ENCODE measurements around the gene POLK.

Gene POLK

GRCh38 chr5:75536147-75536546 is 24.5 kb downstream of the POLK start:
- no peak for TF ChIP-seq CTCF (conservative IDR thresholded peaks at IDR 0.05; ENCODE audit: low read depth, low read length)
- no peak overlapping the region for H3K9ac ChIP-seq
- H3K4me3 ChIP-seq (IDR thresholded peaks at IDR 0.05; ENCODE audit: insufficient read depth, low read depth, low read length) = no peak overlapping the region
- H2AFZ ChIP-seq (ENCODE audit: low read depth) = no peak overlapping the region
- no peaks in the 10 kb centered on the region for H3K36me3 ChIP-seq (ENCODE audit: insufficient read depth)
- no peak overlapping the region for H3K27ac ChIP-seq
- H3K4me1 ChIP-seq (ENCODE audit: low read depth, poor library complexity, severe bottlenecking) = peaks cover 15% of the 10 kb centered on the region
- no peaks in the 10 kb centered on the region for H3K27me3 ChIP-seq (ENCODE audit: insufficient read depth, low read depth)
- peaks cover 31% of the 10 kb centered on the region; the same call in 1 of the 2 replicates for H3K79me2 ChIP-seq (ENCODE audit: insufficient read depth, low read depth)
- H3K4me2 ChIP-seq = no peak overlapping the region
- H4K20me1 ChIP-seq (ENCODE audit: insufficient read depth) = no peaks in the 10 kb centered on the region

GRCh38 chr5:75536694-75537360 is 25.1 kb downstream of the POLK start:
- Histone ChIP-seq H3K27ac (no peak overlapping the region), H3K4me2 (no peak overlapping the region), H3K27me3 (ENCODE audit: insufficient read depth, low read depth) (no peaks in the 10 kb centered on the region), H3K4me1 (ENCODE audit: low read depth, poor library complexity, severe bottlenecking) (peaks cover 15% of the 10 kb centered on the region), H3K36me3 (ENCODE audit: insufficient read depth) (no peaks in the 10 kb centered on the region), H3K4me3 (IDR thresholded peaks at IDR 0.05; ENCODE audit: insufficient read depth, low read depth, low read length) (no peak overlapping the region), H4K20me1 (ENCODE audit: insufficient read depth) (no peaks in the 10 kb centered on the region), H3K9ac (no peak overlapping the region), H3K79me2 (ENCODE audit: insufficient read depth, low read depth) (peaks cover 33% of the 10 kb centered on the region; the same call in 1 of the 2 replicates), H2AFZ (ENCODE audit: low read depth) (no peak overlapping the region)
- no peak for TF ChIP-seq CTCF (conservative IDR thresholded peaks at IDR 0.05; ENCODE audit: low read depth, low read length)

GRCh38 chr5:75538211-75538610 is 26.5 kb downstream of the POLK start:
- no peak overlapping the region for H3K4me2 ChIP-seq
- TF ChIP-seq CTCF (conservative IDR thresholded peaks at IDR 0.05; ENCODE audit: low read depth, low read length) = no peak

GRCh38 chr5:75545131-75545530 is 33.4 kb downstream of the POLK start:
- no peak for TF ChIP-seq CTCF (conservative IDR thresholded peaks at IDR 0.05; ENCODE audit: low read depth, low read length)
- H3K4me2 ChIP-seq = no peak overlapping the region
- H3K27ac ChIP-seq = no peak overlapping the region
- no peak overlapping the region for H2AFZ ChIP-seq (ENCODE audit: low read depth)
- H3K4me1 ChIP-seq (ENCODE audit: low read depth, poor library complexity, severe bottlenecking) = no peaks in the 10 kb centered on the region
- peaks cover 4% of the 10 kb centered on the region; the same call in 1 of the 2 replicates for H3K79me2 ChIP-seq (ENCODE audit: insufficient read depth, low read depth)
- no peaks in the 10 kb centered on the region for H3K36me3 ChIP-seq (ENCODE audit: insufficient read depth)
- no peak overlapping the region for H3K4me3 ChIP-seq (IDR thresholded peaks at IDR 0.05; ENCODE audit: insufficient read depth, low read depth, low read length)
- H4K20me1 ChIP-seq (ENCODE audit: insufficient read depth) = no peaks in the 10 kb centered on the region
- no peaks in the 10 kb centered on the region for H3K27me3 ChIP-seq (ENCODE audit: insufficient read depth, low read depth)
- H3K9ac ChIP-seq = no peak overlapping the region

More at GRCh38 chr5:75538211-75538610, 26.5 kb downstream of the POLK start:
- Histone ChIP-seq H3K4me3 (IDR thresholded peaks at IDR 0.05; ENCODE audit: insufficient read depth, low read depth, low read length) (no peak overlapping the region), H3K79me2 (ENCODE audit: insufficient read depth, low read depth) (peaks cover 23% of the 10 kb centered on the region; the same call in 1 of the 2 replicates), H3K27me3 (ENCODE audit: insufficient read depth, low read depth) (no peaks in the 10 kb centered on the region), H3K9ac (no peak overlapping the region), H3K36me3 (ENCODE audit: insufficient read depth) (no peaks in the 10 kb centered on the region), H4K20me1 (ENCODE audit: insufficient read depth) (no peaks in the 10 kb centered on the region), H2AFZ (ENCODE audit: low read depth) (no peak overlapping the region), H3K27ac (no peak overlapping the region), H3K4me1 (ENCODE audit: low read depth, poor library complexity, severe bottlenecking) (peaks cover 15% of the 10 kb centered on the region)

All from KMS-11 (cell line).